ENCODE measurements around the gene RAB9A.

- TF ChIP-seq SIRT6 (IDR thresholded peaks at IDR 0.05; ENCODE audit: low read depth, low read length), result no peak
- no peak for TF ChIP-seq REST (IDR thresholded peaks at IDR 0.05; ENCODE audit: borderline replicate concordance)
- TF ChIP-seq REST (CRISPR knock-in tag; IDR thresholded peaks at IDR 0.05; ENCODE audit: low read depth), result no peak
- TF ChIP-seq ZBTB43 (CRISPR knock-in tag; IDR thresholded peaks at IDR 0.05), result no peak
- no peak for TF ChIP-seq POLR2A (conservative IDR thresholded peaks at IDR 0.05)
- TF ChIP-seq CTCF (IDR thresholded peaks at IDR 0.05 in 2 of 3, conservative IDR thresholded peaks at IDR 0.05 in 1 of 3; ENCODE audit: insufficient read depth in 2 of 3, low read depth in 1 of 3, low read length in 3 of 3), result no peak
- no peak for TF ChIP-seq BCLAF1 (IDR thresholded peaks at IDR 0.05; ENCODE audit: borderline replicate concordance in 1 of 2, control insufficient read depth in 1 of 2, low read depth in 2 of 2, low read length in 1 of 2)
- no peak for TF ChIP-seq SMC3 (conservative IDR thresholded peaks at IDR 0.05; ENCODE audit: insufficient read depth, low read depth, low read length)
- no peak for TF ChIP-seq ARID2 (IDR thresholded peaks at IDR 0.05)
- TF ChIP-seq MTF1 (CRISPR knock-in tag; IDR thresholded peaks at IDR 0.05; ENCODE audit: borderline replicate concordance), result no peak
These were observed 63.7 kb downstream of the RAB9A start for GRCh38 chrX:13752646-13753045.
